Measurements from ENCODE around the gene CCNG2.

DNA sequence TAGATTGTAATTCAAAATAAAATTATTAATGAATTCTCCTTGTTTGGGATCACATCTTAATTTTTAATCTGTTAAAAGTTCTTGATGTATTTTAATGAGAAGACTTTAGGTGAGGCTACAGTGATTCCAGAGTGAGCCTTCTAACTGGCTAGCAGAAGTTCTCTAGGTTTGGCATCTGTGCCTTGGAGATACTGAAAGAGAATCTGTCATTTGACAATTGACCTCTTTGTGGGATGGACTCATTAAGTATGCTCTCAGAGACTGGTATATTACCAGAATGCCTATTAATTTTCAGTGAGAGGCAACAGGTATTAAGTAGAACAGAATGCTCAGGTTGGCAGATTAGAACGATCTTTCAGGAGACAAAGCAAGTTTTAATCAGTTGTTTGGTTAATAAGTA, 10.2 kb downstream of the CCNG2 start:
- TF ChIP-seq, protein P1, sequence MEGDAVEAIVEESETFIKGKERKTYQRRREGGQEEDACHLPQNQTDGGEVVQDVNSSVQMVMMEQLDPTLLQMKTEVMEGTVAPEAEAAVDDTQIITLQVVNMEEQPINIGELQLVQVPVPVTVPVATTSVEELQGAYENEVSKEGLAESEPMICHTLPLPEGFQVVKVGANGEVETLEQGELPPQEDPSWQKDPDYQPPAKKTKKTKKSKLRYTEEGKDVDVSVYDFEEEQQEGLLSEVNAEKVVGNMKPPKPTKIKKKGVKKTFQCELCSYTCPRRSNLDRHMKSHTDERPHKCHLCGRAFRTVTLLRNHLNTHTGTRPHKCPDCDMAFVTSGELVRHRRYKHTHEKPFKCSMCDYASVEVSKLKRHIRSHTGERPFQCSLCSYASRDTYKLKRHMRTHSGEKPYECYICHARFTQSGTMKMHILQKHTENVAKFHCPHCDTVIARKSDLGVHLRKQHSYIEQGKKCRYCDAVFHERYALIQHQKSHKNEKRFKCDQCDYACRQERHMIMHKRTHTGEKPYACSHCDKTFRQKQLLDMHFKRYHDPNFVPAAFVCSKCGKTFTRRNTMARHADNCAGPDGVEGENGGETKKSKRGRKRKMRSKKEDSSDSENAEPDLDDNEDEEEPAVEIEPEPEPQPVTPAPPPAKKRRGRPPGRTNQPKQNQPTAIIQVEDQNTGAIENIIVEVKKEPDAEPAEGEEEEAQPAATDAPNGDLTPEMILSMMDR (IDR thresholded peaks at IDR 0.05; ENCODE audit: low read length), result no peak
- TF ChIP-seq EZH2phosphoT487 (IDR thresholded peaks at IDR 0.05; ENCODE audit: low read length), result no peak
